ENCODE results near the gene PITPNC1. TPM values are rescaled to one million over a fixed set of nuclear protein-coding genes. Genes with fewer than 3 reads are reported as not detected.
"Not testable (repeated sequence)": the region's sequence is repeated elsewhere in the genome, so short reads cannot be mapped to it uniquely, and the experiment has no call there.

PITPNC1 gene
- total RNA-seq, 2 donors from 2014 or later = 10.8 to 20.4 TPM

GRCh38 chr17:67422897-67423296 is 45.8 kb downstream of the PITPNC1 start:
- Histone ChIP-seq H3K27me3 (no peaks in the 10 kb centered on the region), H3K27ac (peak overlapping the region; percentile 78), H3K9ac (ENCODE audit: low read depth in 2 of 2, low read length in 2 of 2) (peak overlapping the region in 1 of 2 donors; percentile 32), H3K4me1 (peaks cover 9% of the 10 kb centered on the region), H3K9me3 (no peaks in the 10 kb centered on the region), H3K36me3 (no peaks in the 10 kb centered on the region), H3K4me3 (no peak overlapping the region)
- no peak for TF ChIP-seq CTCF (IDR thresholded peaks at IDR 0.05)
- no peak for DNase-seq
- intact Hi-C loops (cut with DNase I) = no loop called here

GRCh38 chr17:67425571-67426160 is 48.6 kb downstream of the PITPNC1 start:
- intact Hi-C loops (cut with DNase I) = no loop called here
- no peak overlapping the region for H3K27ac ChIP-seq
- DNase-seq = no peak
- H3K36me3 ChIP-seq = no peaks in the 10 kb centered on the region
- H3K9ac ChIP-seq (ENCODE audit: low read depth in 2 of 2, low read length in 2 of 2) = no peak overlapping the region
- TF ChIP-seq CTCF (IDR thresholded peaks at IDR 0.05) = no peak
- no peaks in the 10 kb centered on the region for H3K9me3 ChIP-seq
- no peaks in the 10 kb centered on the region for H3K27me3 ChIP-seq
- no peak overlapping the region for H3K4me3 ChIP-seq
- peaks cover 9% of the 10 kb centered on the region for H3K4me1 ChIP-seq

- DNase-seq = no peak
- no peak overlapping the region for H3K27ac ChIP-seq
- peaks cover 1% of the 10 kb centered on the region for H3K4me1 ChIP-seq
- no peak overlapping the region for H3K9ac ChIP-seq (ENCODE audit: low read depth in 2 of 2, low read length in 2 of 2)
- H3K9me3 ChIP-seq = no peaks in the 10 kb centered on the region
- no peaks in the 10 kb centered on the region for H3K36me3 ChIP-seq
- intact Hi-C loops (cut with DNase I) = no loop called here
- no peak overlapping the region for H3K4me3 ChIP-seq
- no peak for TF ChIP-seq CTCF (IDR thresholded peaks at IDR 0.05)
- H3K27me3 ChIP-seq = no peaks in the 10 kb centered on the region
These were observed 50.3 kb downstream of the PITPNC1 start for GRCh38 chr17:67427424-67427823.

- not testable (repeated sequence) for H3K27ac ChIP-seq; H3K36me3 ChIP-seq; H3K9ac ChIP-seq (ENCODE audit: low read depth in 2 of 2, low read length in 2 of 2)
These were observed 53.4 kb downstream of the PITPNC1 start for GRCh38 chr17:67430515-67430914.

GRCh38 chr17:67431249-67432015 is 54.4 kb downstream of the PITPNC1 start:
- Histone ChIP-seq H3K36me3 (no peaks in the 10 kb centered on the region), H3K4me1 (no peaks in the 10 kb centered on the region), H3K27me3 (no peaks in the 10 kb centered on the region), H3K4me3 (no peak overlapping the region), H3K9me3 (no peaks in the 10 kb centered on the region), H3K9ac (ENCODE audit: low read depth in 2 of 2, low read length in 2 of 2) (no peak overlapping the region), H3K27ac (no peak overlapping the region)
- no peak for TF ChIP-seq CTCF (IDR thresholded peaks at IDR 0.05)
- no peak for DNase-seq
- intact Hi-C loops (cut with DNase I) = no loop called here

More at GRCh38 chr17:67430515-67430914, 53.4 kb downstream of the PITPNC1 start:
- DNase-seq; H3K4me3 ChIP-seq; H3K9me3 ChIP-seq; H3K4me1 ChIP-seq; H3K27me3 ChIP-seq; intact Hi-C loops (cut with DNase I): not testable (repeated sequence)

Data from colonic mucosa (tissue), 4 donors.